Stomach (tissue), 4 donors: Measurements from ENCODE around the gene WDR18.

ENCODE experiments used
- CTCF ChIP-seq, 7 experiments: fragments of 450-650 bp in 4 of 7; fragments of 200-600 bp in 3 of 7; sonication (generic) in 3 of 7; IDR thresholded peaks; one replicate each; pipeline ENCODE4 v1.5.1; 2016 to 2019; ENCODE audit warnings: antibody characterized with exemption in 7 of 7, control low read depth in 2 of 7, mild to moderate bottlenecking in 1 of 7
- POLR2AphosphoS5 ChIP-seq, 3 donors: sonication (generic); formaldehyde crosslinking; IDR thresholded peaks; one replicate each; pipeline ENCODE4 v1.6.1; 2016; ENCODE audit warnings: antibody characterized with exemption in 3 of 3

DNA sequence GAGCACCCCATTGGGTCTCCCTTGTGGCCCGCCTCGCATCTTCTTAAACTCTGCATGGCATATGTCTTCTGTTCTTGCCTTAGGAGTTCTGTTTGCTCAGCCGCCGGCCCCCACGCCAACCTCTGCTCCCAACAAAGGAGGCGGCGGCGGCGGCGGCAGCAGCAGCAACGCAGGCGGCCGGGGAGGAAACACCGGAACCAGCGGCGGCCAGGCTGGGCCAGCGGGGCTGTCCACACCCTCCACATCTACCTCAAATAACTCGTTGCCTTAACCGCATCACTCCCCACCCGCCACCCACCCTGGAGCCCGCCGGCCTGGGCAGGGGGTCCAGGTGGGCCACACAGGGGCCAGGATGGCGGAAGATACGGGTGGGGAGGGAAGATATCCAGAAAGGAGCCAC lies 12.3 kb upstream of the WDR18 start:
- no peak for TF ChIP-seq POLR2AphosphoS5 (IDR thresholded peaks at IDR 0.05)
- TF ChIP-seq CTCF (IDR thresholded peaks at IDR 0.05): no peak
